H1 (cell line): ENCODE measurements around the gene ENO3. TPM values are rescaled to one million over a fixed set of nuclear protein-coding genes. Genes with fewer than 3 reads are reported as not detected.

ENCODE experiments used
- ASH2L ChIP-seq: fragments of 200-600, 300-600 bp; sonication (generic); IDR thresholded peaks from one replicate; pipeline ENCODE4 v1.7.1; 2017; ENCODE audit warnings: low read length
- CHD1 ChIP-seq: IDR thresholded peaks from 2 replicates; pipeline ENCODE4 v1.6.1; 2012; ENCODE audit warnings: low read depth, low read length, improper control_type of control experiment
- GABPA ChIP-seq: IDR thresholded peaks from 2 replicates; pipeline ENCODE4 v1.6.1; 2011; ENCODE audit warnings: mild to moderate bottlenecking, low read length, moderate library complexity, borderline replicate concordance; ENCODE audit not compliant: insufficient read depth
- HDAC2 ChIP-seq, 2 experiments: fragments of 300-600 bp in 1 of 2; sonication (generic) in 1 of 2; IDR thresholded peaks; 2 replicates each; pipeline ENCODE4 v1.6.1; 2011 to 2012; ENCODE audit warnings: low read depth in 2 of 2, low read length in 2 of 2, mild to moderate bottlenecking in 2 of 2, moderate library complexity in 2 of 2, borderline replicate concordance in 1 of 2, inconsistent platforms in 1 of 2
- POLR2A ChIP-seq, 2 experiments: IDR thresholded peaks; 1 replicate in 1 of 2; 2 replicates in 1 of 2; pipeline ENCODE4 v1.6.1; 2011; ENCODE audit warnings: low read depth in 2 of 2, low read length in 2 of 2, mild to moderate bottlenecking in 2 of 2; ENCODE audit errors: control extremely low read depth in 1 of 2
- RNF2 ChIP-seq: fragments of 200-900, 300-1000 bp; sonication (generic); IDR thresholded peaks from 2 replicates; pipeline ENCODE4 v1.7.1; 2016; ENCODE audit warnings: borderline replicate concordance, low read depth, mild to moderate bottlenecking, antibody characterized with exemption, low read length; ENCODE audit not compliant: poor library complexity, severe bottlenecking; ENCODE audit errors: missing control alignments
- SIX5 ChIP-seq: IDR thresholded peaks from 2 replicates; pipeline ENCODE4 v1.6.1; 2011; ENCODE audit warnings: mild to moderate bottlenecking, low read depth, low read length
- YY1 ChIP-seq: IDR thresholded peaks from 2 replicates; pipeline ENCODE4 v1.6.1; 2011; ENCODE audit warnings: low read depth, mild to moderate bottlenecking, low read length
- polyA plus RNA-seq, 7 experiments: library from polyadenylated mRNA; depleted of rRNA in 3 of 7; stranded (reverse) in 5 of 7; unstranded in 2 of 7; fragments of >200 nt in 5 of 7; fragments of 200-250 nt in 2 of 7; gene quantifications; 1 replicate in 5 of 7; 2 replicates in 1 of 7; 4 replicates in 1 of 7; pipeline versions ENCODE4 v1.2.1 to v1.2.3, GENCODE V29; 2011 to 2013; ENCODE audit warnings: missing spikeins in 2 of 7, mixed read lengths in 2 of 7
- total RNA-seq: library from RNA; stranded (reverse); fragmentation: NEBNext Ultra II Directional; extraction: Animal tissue kit (Norgen Biotek cat#: 25700); gene quantifications from 2 replicates; pipeline ENCODE4 v1.2.1, GENCODE V29; 2021
- TF ChIP-seq, protein P1 (sequence below): fragments of 300-600 bp; sonication (generic); IDR thresholded peaks from 2 replicates; pipeline ENCODE4 v1.7.1; 2012; ENCODE audit warnings: low read length, moderate library complexity, mild to moderate bottlenecking, inconsistent platforms; ENCODE audit not compliant: insufficient replicate concordance

The ENO3 gene
- total and polyA plus RNA-seq, 2 of the 8 experiments (the other 6 are each of a cell fraction or from before 2014, with no cell fraction given) = 25.0 to 25.7 TPM

DNA sequence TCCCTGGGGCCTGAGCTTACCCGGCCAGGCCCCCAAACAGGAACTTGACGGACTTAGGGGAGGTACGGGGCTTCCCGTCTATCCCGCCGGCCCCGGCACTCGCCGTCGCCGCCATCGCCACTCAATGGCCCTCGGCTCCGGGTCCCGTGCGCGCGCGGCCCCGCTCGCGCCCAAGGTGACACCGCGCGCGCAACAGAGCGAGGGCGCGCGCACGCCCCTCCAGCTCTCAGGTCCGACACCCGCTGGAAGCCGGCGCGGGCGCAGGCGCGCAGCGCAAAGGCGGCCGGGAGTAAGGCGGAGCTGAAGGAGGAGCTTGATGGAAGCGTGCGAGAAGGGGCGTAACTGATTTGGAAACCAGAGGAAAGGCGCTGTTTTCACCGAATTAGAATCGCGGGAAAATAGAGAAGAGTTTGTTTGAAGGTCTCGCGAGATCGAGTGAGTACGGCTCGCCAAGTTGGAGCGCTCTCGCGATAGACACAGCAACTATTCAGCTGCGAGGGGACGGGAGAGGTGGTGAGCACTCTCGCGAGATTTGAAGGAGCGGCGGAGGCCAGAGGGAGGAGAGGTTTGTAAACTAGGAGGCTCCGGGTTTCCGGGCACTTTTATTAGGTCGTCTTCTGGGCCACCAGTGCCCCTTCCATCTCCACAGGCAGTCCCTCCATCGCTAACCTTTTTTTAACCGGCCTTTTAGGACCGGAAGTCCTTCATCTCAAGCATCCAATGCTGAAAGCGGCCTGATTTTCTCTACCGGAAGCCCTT, 10.9 kb upstream of the ENO3 start, which contains the start of the genes RNF167 and SLC25A11 (continued):
- TF ChIP-seq, protein P1, sequence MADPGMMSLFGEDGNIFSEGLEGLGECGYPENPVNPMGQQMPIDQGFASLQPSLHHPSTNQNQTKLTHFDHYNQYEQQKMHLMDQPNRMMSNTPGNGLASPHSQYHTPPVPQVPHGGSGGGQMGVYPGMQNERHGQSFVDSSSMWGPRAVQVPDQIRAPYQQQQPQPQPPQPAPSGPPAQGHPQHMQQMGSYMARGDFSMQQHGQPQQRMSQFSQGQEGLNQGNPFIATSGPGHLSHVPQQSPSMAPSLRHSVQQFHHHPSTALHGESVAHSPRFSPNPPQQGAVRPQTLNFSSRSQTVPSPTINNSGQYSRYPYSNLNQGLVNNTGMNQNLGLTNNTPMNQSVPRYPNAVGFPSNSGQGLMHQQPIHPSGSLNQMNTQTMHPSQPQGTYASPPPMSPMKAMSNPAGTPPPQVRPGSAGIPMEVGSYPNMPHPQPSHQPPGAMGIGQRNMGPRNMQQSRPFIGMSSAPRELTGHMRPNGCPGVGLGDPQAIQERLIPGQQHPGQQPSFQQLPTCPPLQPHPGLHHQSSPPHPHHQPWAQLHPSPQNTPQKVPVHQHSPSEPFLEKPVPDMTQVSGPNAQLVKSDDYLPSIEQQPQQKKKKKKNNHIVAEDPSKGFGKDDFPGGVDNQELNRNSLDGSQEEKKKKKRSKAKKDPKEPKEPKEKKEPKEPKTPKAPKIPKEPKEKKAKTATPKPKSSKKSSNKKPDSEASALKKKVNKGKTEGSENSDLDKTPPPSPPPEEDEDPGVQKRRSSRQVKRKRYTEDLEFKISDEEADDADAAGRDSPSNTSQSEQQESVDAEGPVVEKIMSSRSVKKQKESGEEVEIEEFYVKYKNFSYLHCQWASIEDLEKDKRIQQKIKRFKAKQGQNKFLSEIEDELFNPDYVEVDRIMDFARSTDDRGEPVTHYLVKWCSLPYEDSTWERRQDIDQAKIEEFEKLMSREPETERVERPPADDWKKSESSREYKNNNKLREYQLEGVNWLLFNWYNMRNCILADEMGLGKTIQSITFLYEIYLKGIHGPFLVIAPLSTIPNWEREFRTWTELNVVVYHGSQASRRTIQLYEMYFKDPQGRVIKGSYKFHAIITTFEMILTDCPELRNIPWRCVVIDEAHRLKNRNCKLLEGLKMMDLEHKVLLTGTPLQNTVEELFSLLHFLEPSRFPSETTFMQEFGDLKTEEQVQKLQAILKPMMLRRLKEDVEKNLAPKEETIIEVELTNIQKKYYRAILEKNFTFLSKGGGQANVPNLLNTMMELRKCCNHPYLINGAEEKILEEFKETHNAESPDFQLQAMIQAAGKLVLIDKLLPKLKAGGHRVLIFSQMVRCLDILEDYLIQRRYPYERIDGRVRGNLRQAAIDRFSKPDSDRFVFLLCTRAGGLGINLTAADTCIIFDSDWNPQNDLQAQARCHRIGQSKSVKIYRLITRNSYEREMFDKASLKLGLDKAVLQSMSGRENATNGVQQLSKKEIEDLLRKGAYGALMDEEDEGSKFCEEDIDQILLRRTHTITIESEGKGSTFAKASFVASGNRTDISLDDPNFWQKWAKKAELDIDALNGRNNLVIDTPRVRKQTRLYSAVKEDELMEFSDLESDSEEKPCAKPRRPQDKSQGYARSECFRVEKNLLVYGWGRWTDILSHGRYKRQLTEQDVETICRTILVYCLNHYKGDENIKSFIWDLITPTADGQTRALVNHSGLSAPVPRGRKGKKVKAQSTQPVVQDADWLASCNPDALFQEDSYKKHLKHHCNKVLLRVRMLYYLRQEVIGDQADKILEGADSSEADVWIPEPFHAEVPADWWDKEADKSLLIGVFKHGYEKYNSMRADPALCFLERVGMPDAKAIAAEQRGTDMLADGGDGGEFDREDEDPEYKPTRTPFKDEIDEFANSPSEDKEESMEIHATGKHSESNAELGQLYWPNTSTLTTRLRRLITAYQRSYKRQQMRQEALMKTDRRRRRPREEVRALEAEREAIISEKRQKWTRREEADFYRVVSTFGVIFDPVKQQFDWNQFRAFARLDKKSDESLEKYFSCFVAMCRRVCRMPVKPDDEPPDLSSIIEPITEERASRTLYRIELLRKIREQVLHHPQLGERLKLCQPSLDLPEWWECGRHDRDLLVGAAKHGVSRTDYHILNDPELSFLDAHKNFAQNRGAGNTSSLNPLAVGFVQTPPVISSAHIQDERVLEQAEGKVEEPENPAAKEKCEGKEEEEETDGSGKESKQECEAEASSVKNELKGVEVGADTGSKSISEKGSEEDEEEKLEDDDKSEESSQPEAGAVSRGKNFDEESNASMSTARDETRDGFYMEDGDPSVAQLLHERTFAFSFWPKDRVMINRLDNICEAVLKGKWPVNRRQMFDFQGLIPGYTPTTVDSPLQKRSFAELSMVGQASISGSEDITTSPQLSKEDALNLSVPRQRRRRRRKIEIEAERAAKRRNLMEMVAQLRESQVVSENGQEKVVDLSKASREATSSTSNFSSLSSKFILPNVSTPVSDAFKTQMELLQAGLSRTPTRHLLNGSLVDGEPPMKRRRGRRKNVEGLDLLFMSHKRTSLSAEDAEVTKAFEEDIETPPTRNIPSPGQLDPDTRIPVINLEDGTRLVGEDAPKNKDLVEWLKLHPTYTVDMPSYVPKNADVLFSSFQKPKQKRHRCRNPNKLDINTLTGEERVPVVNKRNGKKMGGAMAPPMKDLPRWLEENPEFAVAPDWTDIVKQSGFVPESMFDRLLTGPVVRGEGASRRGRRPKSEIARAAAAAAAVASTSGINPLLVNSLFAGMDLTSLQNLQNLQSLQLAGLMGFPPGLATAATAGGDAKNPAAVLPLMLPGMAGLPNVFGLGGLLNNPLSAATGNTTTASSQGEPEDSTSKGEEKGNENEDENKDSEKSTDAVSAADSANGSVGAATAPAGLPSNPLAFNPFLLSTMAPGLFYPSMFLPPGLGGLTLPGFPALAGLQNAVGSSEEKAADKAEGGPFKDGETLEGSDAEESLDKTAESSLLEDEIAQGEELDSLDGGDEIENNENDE = no peak
- no peak for TF ChIP-seq RNF2
- TF ChIP-seq HDAC2 (IDR thresholded peaks at IDR 0.05; ENCODE audit: borderline replicate concordance in 1 of 2, low read depth in 2 of 2, low read length in 2 of 2) = no peak
- 0 out of 2 replicates have a peak, but pooled peaks have one; percentile 68 for TF ChIP-seq YY1
- TF ChIP-seq POLR2A (IDR thresholded peaks at IDR 0.05; ENCODE audit: control extremely low read depth in 1 of 2, low read depth in 2 of 2, low read length in 2 of 2) = peak; percentile 76 to 85
- no peak for TF ChIP-seq GABPA
- no peak for TF ChIP-seq SIX5
- TF ChIP-seq ASH2L = peak; percentile 9
- no peak for TF ChIP-seq CHD1
